ENCODE results near the gene ATG4B.
"Not testable (repeated sequence)": the region's sequence is repeated elsewhere in the genome, so short reads cannot be mapped to it uniquely, and the experiment has no call there.

The ATG4B gene

DNA sequence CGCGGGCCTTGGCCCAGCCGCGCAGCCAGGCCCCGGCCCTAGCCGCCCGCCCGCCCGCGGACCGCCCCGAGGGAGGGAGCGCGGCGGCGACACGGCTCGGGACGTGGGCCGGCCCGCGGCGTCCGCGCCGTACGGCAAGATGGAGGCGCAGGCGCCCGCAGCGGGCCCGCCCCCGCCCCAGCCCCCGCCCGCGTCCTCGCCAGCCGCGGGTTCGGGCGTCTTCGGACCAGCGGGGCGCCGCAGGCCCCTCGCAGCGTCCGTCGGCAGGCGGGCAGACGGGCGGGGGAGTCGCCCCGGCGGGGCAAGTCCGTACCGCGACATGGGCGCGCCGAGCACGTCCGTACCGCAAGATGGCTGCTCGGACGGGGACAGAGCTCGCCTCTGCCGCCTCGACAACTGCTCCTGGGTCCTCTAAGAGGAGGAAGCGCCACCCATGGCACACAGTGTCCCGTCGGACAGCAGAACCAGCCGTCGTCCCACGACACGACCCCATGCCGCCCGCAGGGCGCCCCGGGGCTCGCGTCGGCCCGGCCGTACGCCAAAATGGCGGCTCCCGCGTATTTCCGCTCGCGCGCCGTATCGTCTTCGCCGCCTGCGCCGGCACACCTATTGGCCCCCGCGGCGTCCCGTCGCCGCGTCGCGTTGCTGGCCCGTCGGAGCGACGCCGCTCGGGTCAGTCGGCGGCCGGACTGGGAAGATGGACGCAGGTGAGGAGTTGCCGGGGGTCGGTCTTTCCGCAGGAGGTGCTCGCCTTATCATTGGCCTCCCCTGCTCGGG lies at the start of gene ATG4B, which contains the start of gene THAP4:
ATG4B (plus strand) TSS at position 676 of the 777 bp plus-strand sequence; CDS start at position 698, 22 bp downstream.
THAP4 (minus strand) TSS at position 141 of the 777 bp plus-strand sequence. CDS start 141 bp downstream, outside the sequence.
- DNase-seq (ENCODE audit: low read depth in 1 of 2, low spot score in 1 of 2) = peak; percentile 56 to 65

DNA sequence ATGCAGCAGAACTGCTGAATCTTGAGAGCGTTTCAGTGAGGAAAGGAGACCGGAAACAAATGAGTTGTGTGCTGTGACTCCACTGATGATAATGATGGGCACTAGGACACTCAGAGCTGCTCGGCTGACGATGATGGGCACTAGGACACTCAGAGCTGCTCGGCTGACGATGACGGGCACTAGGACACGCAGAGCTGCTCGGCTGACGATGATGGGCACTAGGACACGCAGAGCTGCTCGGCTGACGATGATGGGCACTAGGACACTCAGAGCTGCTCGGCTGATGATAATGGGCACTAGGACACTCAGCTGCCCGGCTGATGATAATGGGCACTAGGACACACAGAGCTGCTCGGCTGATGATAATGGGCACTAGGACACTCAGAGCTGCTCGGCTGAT lies 47.6 kb upstream of the ATG4B start:
- DNase-seq (ENCODE audit: low read depth in 1 of 2, low spot score in 1 of 2) = not testable (repeated sequence)

DNA sequence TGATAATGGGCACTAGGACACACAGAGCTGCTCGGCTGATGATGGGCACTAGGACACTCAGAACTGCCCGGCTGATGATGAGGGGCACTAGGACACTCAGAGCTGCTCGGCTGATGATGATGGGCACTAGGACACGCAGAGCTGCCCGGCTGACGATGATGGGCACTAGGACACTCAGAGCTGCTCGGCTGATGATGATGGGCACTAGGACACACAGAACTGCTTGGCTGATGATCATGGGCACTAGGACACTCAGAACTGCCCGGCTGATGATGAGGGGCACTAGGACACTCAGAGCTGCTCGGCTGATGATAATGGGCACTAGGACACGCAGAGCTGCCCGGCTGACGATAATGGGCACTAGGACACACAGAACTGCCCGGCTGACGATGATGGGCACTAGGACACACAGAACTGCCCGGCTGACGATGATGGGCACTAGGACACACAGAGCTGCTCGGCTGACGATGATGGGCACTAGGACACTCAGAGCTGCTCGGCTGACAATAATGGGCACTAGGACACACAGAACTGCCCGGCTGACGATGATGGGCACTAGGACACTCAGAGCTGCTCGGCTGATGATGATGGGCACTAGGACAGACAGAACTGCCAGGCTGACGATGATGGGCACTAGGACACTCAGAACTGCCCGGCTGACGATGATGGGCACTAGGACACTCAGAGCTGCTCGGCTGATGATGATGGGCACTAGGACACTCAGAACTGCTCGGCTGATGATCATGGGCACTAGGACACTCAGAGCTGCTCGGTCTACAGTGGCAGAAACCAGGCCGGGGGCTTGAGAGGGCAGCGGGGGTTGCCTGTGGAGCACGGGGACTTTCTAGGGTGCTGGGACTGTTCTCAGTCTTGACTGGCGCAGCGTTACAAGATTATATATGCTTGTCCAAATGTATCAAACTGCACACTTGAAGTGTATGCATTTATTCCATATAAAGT lies 46.7 kb upstream of the ATG4B start:
- DNase-seq (ENCODE audit: low read depth in 1 of 2, low spot score in 1 of 2) = not testable (repeated sequence)

DNA sequence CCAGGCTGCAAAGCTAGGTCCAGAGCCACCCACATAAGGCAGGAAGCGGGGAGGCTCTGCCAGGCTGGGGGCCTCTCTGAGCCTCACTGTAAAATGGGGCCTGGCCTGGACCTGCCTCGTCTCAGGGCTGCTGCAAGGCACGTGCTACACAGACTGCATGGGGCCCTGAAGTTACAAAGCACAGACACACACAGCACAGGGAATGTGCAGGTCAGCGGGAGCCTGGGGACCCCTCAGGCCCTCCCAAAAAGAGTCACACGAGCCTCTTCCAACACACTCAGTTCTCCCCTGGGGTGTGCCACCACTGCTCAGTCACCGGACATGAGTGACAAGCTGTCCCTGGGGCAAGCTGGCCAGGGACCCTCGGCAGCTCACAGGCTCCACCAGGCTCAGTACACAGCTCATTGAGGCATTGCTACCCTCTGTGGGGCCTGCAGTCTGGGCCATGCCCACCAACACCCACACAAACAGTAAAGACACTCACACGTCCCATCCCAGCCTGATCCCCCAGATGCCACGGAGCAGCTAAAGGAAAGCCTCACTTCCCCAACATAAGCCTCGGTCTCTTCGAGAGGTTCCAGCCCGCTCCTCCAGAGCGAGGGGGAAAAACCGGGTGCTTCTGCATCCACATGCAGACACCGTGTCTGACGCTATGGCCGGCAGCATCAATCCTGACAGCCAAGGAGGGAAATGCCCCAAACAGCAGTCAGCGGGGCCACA lies 45.2 kb upstream of the ATG4B start:
- DNase-seq (ENCODE audit: low read depth in 1 of 2, low spot score in 1 of 2) = no peak

DNA sequence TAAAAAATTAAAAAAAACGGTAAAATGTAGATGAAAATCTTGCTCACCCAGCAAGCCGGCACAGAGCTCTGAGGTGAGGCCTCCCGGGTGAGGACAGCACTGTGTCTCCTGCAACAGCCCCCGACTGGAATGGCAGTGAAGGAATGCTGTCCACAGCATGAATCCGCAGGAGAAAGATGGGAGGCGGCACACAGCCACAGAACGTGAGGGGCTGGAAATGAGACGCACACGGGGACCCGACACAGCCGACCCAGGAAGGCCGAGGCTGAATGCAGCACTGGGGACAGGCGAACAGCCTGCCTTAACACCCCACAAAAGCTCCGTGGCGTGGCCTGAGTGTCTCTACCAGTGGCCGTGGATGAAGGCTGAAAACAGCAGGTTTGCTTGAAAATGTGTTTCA lies 44.2 kb upstream of the ATG4B start:
- no peak for DNase-seq (ENCODE audit: low read depth in 1 of 2, low spot score in 1 of 2)

DNA sequence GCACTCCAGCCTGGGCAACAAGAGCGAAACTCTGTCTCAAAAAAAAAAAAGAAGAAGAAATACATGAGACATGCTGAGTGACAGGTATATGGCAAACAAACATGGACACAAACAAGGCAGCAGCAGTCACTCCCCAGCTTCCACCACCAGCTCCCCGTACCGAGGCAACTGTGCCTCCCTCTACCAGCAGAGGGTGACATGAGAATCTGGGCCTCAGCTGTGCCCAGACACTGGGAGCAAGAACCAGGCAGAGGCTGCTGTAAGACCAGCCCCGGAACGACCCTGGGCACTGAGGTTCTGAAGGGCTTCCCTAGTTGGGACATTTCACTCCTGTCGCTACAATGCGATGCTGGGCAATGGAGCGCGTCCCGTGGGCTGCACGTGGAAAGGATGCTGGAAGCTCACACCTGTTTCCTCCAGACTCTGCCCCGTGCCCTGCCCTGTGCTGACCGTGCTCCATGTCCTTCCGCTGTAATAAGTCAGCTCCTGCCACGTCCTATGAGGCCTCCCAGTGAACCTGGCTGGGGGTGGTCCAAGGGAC lies 41.8 kb upstream of the ATG4B start:
- no peak for DNase-seq (ENCODE audit: low read depth in 1 of 2, low spot score in 1 of 2)

DNA sequence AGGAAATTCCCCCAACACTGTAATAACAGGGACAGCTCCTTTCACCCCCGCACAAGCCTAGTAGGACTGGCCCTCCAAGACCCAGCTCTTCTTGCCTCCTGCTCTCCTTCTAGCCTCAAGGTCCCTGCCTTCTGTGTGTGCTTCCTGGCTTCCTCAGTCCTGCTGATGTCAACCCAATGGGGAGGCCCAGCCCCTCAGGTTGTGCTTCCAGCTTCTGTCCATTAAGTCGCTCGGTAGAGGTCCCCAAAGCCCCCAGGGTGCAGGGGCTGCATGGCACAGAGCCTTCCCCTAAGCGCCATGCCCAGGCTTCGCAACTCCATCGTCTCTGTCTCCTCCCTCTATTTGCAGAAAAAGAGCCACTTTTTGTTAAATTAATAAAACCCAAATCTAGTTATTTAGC lies 39.9 kb upstream of the ATG4B start:
- no peak for DNase-seq (ENCODE audit: low read depth in 1 of 2, low spot score in 1 of 2)

DNA sequence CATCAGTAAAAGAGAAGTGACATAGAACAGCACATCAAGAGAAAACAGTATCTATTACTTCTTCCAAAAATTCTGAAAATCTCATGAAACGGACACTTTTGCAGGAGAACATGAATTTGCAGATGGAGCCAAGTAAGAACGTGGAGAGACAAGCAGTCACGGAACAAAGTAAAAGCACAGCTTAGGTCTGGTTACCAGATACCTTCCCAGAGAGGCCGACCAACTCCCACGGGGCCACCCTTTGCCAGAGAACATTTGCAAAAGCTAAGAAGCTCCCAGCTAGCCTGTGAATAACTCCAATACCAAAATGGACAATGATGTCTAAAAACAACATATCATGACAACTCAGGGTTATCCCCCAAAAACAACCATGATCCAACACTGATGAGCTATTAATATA lies 39.4 kb upstream of the ATG4B start:
- no peak for DNase-seq (ENCODE audit: low read depth in 1 of 2, low spot score in 1 of 2)

DNA sequence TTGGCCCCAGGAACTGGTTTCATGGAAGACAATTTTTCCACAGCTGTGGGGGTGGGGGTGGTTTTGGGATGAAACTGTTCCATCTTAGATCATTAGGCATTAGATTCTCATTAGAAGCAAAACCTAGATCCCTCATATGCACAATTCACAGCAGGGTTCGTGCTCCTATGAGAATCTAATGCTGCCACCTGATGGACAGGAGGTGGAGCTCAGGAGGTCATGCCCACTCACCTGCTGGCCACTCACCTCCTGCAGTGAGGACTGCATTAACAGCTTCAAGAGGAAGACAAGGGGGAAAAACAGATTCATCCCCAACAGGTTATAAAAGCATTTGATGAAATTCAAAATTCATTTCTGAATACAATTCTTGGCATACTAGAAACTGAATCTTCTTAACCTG lies 39.0 kb upstream of the ATG4B start:
- DNase-seq (ENCODE audit: low read depth in 1 of 2, low spot score in 1 of 2) = no peak

DNA sequence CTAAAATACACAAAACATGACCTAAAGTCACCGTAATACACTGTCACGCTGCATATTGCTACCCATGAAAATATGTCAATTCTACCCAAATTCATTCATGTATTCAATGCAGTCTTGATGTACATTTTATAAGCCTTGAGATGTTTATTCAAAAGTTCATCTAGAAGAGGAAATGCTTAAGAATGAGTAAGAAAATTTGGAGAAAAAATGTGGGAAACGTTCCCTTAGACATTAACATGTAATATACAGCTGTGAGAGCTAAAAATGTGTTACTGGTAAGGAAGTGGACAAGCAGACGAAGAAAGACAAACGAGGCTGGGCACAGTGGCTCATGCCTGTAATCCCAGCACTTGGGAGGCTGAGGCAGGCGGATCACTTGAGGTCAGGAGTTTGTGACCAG lies 37.9 kb upstream of the ATG4B start:
- DNase-seq (ENCODE audit: low read depth in 1 of 2, low spot score in 1 of 2) = no peak

DNA sequence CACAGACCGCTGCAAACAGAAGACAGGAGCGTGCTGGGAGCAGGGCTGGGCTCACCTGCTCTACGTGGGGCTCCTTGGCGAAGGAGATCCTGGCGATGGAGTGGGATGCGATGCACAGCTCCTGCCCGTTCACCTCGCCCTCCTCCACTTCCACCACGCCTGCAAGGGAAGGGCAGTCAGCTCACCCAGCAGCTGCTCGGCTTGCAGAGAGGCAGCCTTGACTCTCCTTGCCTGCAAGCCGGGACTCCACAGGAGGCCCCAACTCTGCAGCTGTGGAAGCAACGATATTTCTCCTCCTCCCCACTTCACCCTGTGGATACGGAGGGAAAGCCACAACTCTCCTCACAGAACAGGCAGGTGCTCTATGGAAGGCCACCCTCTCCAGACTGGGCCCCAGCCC lies 35.7 kb upstream of the ATG4B start:
- no peak for DNase-seq (ENCODE audit: low read depth in 1 of 2, low spot score in 1 of 2)

DNA sequence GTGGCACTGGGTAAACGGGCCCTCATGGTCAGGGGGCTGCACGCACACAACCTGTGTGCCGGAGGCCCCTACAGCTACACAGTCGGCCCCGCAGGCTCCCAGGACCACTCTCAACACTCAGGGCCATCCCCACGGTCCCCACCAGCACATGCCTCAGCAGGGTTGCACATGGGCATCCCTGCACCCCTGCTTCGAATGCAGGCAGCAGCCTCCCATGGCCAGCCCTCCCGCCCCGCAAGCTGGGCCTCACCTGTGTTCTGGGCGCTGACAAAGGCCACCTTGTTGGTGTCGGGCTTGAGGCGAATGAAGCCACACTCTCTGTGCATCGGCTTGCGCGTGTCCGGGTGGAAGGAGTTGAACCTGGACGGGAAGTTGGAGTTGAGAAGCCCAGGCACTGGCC lies 34.8 kb upstream of the ATG4B start:
- no peak for DNase-seq (ENCODE audit: low read depth in 1 of 2, low spot score in 1 of 2)

DNA sequence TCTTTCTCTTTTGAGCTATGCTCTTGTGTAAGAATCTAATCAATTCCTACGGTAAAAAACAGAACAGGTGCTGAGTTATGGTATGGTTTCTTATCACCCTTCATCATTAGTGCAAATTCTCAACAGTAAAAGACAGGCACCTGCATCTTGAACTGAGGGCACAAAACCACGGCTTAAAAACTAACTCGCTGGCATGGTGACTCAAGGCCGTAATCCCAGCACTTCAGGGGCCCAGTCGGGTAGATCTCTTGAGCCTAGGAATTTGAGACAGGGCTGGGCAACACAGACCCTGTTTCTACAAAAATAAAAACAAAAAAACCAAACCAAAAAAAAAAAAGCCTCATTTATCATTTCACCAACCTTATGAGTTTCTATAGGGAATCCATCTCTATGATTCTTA lies 33.8 kb upstream of the ATG4B start:
- DNase-seq (ENCODE audit: low read depth in 1 of 2, low spot score in 1 of 2) = no peak

DNA sequence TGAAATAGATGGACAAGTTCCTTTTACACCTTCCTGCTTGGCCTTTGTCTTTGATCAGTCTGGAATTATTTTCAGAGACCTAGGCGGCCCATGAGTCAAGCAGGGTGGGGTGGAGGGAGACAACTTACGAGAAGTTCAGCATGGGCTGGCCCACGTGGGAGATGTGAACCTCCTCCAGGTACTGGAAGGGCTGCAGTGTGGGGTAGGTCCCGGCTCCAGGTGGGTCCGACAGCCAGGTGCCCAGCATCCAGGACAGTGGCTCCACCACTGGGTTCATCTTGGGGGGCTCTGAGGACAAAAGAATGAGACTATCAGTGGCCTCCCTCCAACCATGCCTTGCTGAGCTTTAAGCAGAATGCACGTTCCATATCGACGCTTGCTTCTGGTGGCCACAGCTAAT lies 31.3 kb upstream of the ATG4B start:
- DNase-seq (ENCODE audit: low read depth in 1 of 2, low spot score in 1 of 2) = no peak

DNA sequence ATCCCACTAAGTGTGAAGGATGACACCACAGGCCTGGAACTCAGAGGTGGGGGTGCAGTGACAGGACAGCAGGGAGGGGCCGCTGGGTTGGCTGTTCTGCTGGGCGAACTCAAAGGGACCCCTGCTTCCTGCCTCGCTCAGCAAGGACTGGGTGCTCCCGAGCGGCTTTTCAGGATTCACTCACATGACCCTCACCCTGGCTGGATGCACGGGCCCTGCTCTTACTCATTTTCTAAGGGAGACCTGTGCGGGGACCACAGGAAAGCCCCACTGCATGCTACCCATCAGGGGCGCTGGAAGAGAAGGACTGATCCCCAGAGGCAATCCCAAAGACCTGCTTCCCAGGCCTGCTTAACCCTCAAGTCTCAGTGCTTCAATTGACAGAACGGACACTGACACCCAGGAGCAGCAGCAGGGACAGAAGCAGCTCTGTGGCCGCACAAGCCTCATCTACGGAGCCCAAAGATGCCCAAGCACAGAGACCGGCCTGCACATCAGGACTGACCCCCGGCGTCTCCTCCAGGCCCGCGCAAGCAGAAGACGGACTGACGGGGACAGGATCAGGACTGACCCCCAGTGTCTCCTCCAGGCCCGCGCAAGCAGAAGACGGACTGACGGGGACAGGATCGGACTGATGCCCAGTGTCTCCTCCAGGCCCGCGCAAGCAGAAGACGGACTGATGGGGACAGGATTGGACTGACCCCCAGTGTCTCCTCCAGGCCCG lies 30.2 kb upstream of the ATG4B start:
- DNase-seq (ENCODE audit: low read depth in 1 of 2, low spot score in 1 of 2) = no peak

DNA sequence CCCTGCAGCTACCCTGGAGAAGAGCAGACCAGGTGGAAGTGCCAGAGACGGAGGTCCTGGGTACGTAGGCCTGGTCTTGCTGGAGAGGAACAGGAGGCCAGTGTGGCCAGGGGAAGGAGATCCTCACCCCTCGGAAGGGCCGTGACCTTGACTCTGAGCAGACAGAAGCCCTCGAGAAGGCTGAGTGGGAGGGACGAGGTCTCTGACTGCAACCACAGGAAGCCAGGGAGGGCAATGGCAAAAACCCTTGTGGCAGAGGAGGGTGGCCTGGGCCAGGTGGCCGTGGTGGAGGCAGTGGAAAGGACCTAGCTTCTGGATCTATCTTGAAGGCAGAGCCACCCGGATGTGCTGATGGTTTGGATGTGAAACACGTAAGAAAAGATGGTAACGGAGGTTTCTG lies 28.6 kb upstream of the ATG4B start:
- DNase-seq (ENCODE audit: low read depth in 1 of 2, low spot score in 1 of 2) = no peak

DNA sequence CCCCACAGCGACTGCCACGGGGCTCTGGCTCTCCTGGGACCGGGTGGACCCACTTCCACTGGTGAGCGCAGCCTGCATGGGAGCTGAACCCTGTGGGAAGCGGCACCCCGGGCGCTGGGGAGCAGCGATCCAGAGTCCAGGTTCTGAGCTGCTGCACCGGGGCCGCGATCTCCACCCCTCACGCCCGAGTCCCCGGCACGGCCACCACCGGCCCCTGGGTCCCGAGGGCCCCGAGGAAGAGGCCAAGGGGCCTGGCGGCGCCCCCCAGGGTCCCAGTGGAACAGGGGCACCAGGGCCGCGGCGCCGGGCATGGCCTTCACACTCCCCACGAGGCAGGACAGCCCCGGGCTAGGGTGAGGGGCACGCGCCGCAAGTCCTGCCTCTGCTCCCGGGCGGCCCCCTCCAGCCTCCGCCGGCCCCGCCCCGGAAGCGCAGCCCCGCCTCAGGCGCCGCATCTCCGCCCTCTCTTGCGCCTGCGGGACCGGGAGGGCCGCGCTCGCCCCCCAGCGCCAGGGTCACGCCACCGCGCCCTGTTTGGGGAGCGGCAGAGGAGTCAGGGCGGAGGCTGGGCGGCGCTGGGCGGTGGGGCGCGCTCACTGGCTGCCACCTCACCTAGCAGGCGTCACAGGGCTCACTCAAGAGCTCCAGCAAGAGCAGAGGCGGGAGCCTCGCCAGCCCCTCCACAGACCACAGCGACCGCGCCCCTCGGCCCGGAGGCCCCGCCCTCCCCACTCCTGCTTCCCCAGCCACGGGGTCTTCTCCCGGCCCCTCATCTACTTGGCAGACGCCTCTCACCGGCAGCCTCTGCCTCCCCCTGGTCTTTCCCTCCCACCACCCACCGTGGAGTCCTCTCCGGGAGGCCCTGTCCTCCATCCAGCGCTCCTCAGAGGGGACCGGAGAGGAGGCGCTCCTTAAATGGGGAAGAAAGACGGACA lies 27.4 kb upstream of the ATG4B start:
- DNase-seq (ENCODE audit: low read depth in 1 of 2, low spot score in 1 of 2) = peak; percentile 74 to 84

DNA sequence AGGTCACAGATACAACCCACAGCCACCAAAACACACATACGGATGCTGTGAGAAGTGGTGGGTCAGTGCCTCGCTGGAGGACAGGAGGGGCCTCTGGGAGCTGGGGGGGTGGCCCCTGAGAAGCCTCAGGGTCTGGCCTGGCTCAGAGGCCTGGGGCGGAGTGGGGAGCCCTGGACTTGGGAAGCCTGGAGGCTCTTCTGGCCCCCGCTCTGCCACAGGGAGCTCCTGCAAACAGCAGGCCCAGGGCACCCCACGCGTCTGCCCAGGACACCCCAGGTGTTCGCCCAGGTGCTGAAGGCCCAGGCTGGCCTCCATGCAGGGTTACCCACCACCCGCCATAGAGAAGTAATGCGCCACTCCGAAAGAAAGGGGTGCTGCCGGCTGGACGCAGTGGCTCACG lies 26.4 kb upstream of the ATG4B start:
- no peak for DNase-seq (ENCODE audit: low read depth in 1 of 2, low spot score in 1 of 2)

Measured in activated T-helper 1 cell treated with anti-CD3 and anti-CD28 coated beads, Interleukin-2, amount 50 U/mL, for 16 hours (primary cell).